NCI-H1694 (cell line): Measurements from ENCODE around the gene KAT7.
"Not testable (repeated sequence)": the region's sequence is repeated elsewhere in the genome, so short reads cannot be mapped to it uniquely, and the experiment has no call there.

ENCODE experiments used
- DNase-seq: peaks from one replicate; lab custom pipeline; 2025; lab: John Stamatoyannopoulos, UW

The KAT7 gene

DNA sequence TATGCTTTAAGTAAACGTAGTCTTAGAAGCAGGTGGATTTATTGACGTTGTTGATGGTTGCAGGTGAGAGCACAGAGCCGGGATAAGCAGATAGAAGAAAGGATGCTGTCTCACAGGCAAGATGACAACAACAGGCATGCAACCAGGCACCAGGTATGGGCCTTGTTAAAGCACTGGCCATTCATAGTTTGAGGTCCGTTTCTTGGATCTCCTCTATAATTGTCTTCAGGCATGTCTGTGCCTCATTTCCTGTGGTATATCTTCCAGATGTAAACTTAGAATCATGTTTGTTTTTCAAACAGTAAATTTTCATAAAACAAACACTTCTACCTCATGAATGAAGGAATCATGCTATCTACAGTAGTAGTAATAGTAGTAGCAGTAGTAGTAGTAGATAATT, 20.6 kb downstream of the KAT7 start:
- no peak for DNase-seq

DNA sequence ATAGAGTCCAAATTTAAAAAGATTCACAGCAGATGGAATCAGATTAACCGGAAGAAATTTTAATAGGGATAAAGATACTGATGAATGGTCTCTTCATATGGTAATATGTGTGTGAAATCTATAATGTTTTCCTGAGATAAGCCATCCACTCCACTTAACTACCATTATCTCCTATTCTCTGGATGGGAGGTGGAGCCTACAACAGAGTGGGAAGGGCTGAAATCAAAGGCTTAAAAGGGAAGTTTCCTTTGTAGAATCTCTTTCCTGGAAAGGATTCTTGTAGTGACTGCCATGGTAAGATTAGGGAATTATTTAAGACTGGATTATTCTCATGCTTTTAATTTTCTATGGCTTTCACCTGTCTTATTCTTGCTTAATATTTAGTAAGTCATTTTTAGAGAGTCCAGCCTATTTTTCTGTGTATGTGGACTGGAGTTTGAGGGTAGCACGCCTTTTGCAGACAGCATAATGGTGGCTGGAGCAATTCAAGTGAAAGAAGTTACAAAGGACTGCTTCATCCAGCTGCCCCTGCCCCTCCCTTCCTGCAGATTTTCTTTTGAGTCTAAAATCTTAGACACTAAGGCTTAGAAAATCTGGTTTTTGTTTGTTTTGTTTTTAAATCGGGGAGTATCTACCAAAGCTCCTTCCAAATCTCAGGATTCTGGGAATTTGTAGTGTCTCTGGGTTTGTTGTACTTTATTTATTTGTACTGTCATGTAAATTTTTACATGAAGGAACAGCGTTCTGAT, 26.5 kb downstream of the KAT7 start:
- no peak for DNase-seq

DNA sequence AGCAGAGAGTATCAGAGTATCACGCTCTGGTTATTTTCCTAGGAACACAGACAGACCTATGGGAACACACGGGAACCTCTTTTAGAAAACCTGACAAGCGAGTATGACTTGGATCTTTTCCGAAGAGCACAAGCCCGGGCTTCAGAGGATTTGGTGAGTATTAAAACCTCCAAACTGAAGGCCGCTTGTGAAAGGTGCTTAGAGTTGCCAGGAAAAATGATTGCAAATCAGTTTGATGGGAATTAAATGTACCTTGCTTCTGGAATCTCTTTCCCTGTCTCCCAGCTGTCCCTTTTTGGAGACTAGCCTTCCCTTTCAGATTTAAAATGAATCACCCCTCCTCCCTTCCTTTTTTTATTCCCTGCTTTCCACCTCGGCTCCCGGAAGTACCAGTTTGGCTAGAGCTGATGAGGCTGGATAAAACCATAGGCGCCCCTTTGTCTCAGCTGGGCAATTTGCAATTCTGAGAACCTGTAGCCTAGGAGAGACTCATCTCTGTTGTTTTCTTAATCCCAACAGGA, 27.3 kb downstream of the KAT7 start:
- DNase-seq, result no peak

DNA sequence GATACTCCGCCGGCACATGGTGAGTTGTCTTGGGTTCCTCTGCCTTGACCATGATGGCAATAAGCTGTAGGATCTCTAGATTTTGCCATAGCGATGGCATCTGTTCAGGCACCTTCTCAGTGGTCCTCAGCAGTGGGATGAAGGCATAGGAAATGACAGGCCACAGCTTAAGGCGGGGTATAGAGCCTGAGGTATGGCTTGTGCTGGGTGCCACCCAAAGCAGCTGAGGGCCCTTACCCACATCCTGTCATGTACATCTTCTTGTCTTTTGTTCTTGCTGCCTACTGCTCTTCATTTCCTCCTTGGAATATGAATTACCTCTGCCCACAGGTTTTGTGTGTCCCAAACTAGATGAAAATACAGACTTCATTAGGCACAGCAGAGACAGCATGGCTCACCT, 29.5 kb downstream of the KAT7 start:
- no peak for DNase-seq

DNA sequence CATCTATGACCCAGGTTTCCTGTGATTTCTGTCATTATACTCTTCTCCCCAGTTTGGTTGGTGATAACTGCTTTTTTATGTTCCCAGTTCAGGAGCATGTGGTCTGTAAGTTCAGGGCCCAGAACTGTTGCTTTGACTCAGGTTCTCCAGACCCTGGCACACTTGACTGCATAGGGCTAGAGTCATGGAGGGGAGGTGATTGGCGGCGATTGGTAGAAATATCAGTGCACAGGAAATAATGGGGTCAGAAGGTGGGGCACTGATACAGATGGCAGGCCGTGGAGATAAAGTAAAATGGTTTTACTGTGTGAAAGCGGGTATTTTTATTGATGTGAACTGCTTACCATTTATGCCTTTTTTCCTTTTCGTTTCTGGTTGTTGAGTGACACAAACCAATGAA, 30.7 kb downstream of the KAT7 start:
- DNase-seq, result no peak

DNA sequence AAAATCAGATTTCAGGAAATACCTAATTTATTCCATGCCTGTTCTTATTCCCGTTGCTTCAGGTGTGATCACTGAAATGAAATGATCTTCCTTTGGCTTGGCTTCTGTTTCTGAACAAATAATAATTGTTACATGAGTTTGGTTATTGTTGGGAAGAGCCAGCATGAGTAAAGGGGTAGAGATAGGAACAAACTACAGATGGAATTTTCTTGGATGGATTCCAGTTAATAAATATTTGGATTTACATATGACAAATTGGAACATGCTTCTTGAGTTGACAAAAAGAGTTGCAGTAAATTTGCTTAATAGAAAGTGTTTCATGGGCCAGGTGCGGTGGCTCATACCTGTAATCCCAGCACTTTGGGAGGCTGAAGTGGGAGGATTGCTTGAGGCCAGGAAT, 31.2 kb downstream of the KAT7 start:
- DNase-seq, result no peak

DNA sequence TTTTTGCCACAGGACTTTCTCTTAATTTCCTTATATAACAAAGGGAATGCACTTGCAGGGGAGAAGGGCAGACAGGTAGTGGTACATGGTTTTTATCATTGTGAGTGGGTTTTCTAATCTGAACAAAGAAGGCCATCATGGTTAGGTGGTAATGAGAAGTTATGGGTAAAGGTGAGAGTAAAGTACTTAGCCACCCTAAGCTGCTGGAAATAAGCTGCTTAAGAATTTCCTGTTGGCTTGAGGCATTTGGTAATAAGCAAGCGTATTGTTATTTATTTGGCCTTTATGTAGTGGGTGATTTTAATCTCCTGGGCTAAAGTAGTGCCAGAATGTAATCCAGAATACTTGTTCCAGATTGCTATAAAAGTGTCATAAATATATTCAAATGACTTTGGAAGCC, 32.3 kb downstream of the KAT7 start:
- no peak for DNase-seq

DNA sequence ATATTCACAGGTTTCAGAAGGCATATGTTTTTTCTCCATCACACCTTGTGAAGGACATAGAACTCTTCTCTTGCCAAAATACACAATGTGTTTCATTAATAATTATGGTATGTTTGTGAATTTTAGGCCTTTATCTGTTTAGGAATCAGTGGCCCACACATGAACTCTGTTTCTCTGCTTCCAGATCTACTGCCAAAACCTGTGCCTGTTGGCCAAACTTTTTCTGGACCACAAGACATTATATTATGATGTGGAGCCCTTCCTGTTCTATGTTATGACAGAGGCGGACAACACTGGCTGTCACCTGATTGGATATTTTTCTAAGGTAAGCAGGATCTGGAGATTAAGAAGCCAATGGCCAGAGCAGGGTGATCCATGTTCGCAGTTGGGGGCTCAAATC, 33.0 kb downstream of the KAT7 start:
- no peak for DNase-seq

DNA sequence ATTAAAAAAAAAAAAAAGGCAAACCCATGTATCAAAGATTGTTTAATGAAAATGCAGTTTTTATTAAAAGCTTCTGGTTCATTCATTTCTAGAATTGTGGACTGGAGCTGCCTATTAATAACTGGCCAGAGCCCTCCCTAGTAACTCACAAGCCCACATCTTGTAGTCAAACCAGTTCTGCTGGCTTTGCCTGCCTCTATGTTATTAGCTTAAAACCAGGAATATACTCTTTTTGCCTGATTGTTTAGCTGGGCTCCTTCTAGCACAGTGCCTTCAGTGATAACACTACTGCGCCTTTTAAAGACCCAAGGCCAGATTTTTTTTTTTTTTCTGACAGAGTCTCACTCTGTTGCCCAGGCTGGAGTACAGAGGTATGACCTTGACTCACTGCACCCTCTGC, 33.4 kb downstream of the KAT7 start:
- no peak for DNase-seq

DNA sequence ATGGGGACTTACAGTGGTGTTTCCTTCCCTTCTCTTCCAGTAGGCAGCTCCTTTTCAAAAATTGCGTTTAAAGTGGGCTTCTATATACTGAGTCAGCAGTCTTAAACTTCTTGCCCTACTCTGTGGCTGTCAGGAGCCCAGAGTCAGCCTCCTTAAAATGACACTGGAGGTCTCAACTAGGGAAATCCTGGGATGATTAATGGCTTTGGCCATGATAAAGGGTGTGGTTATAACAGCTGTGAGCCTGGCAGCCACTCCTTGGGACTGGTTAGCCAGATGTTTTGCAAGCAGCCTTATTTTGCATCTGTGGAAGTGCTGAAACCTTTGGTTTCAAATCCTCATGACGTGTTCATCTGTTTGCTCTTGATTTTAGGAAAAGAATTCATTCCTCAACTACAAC, 34.3 kb downstream of the KAT7 start:
- DNase-seq, result no peak

DNA sequence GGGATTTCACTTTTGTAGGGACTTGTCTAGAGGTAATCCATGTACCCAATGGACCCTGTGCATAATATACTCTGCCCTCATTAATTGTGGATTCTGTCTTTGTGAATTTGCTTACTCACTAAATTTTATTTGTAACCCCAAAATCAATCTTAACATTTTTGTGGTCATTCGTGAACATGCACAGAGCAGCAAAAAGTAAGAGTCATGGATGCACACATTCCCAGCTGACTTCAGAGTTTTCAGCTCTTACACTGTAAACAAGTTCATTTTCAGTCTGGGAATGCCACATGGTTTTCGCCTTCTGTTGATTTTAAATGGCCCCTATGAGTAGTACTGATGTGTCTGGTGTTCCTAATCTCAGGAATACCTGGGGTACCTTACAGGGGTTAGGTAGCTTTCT, 35.1 kb downstream of the KAT7 start:
- no peak for DNase-seq

DNA sequence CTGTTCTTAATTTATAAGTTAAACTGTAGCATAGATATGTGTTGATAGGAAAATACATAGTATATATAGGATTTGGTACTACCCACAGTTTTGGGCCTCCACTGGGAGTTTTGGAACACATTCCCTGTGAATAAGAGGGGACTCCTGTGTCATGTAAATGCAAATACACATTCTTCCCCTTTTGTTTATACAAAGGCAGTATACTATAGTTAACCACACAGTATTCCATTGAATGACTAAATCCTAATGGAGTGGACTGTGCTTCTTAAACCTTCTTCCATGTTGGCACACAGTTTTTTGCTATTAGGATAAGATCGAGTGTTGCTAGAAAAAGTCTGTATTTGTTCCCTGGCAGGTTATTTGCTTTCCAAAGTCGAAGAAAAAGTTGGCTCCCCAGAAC, 37.2 kb downstream of the KAT7 start:
- no peak for DNase-seq

DNA sequence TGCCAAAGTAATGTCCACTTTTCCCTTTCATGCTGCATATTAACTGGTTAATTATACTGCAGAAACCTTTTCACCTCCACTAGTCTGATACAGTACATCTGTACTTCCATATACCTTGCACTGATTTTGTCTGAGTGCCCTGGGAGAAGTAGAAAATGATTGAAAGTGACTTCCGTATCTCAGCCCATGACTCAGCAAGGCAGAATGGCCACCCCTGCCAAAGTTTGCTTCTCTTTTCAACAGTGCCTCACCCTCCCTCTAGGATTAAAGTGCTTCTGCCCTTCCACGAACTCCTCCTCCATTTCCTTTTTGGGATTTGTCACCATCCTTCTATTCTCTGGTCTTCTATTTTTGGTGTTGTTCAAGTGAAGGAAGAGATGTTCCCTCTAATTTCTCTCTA, 39.8 kb downstream of the KAT7 start:
- DNase-seq, result not testable (repeated sequence)

DNA sequence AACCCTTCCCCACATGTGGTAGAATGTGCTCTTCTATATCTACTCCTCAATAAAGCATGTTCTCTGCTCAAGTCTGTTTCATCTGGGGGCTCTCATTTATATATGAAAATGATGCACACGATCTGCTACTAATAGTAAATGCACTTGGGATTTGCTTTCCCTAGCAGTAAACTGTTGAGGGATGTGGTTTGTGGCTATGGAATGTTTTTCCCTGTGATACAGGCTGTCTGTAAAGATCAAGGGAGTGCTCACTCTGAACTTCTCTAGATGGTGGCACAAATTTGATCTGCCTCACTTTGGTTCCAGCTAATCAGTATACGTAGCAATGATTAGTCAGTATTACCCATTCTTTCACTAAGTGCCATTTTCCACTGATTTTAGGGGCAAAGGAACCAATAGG, 40.5 kb downstream of the KAT7 start:
- no peak for DNase-seq

DNA sequence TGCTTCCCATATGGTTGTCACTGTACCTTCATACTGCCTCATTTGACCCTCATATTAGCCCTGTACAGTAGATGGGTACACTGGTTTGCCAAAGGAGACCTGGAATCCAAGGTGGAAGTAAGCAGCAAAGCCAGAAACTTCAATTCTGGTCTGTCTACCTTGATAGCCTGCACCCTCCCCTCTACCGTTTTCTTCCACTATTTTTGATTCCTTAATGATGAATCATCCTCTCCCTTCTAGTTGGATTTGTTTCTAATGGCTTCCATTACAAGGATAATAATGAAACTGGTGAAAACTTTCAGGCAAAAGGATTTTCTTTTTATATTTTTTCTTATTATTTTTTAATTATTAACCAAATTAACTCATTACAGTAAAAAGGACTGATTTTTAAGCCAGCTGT, 42.1 kb downstream of the KAT7 start:
- DNase-seq, result no peak

DNA sequence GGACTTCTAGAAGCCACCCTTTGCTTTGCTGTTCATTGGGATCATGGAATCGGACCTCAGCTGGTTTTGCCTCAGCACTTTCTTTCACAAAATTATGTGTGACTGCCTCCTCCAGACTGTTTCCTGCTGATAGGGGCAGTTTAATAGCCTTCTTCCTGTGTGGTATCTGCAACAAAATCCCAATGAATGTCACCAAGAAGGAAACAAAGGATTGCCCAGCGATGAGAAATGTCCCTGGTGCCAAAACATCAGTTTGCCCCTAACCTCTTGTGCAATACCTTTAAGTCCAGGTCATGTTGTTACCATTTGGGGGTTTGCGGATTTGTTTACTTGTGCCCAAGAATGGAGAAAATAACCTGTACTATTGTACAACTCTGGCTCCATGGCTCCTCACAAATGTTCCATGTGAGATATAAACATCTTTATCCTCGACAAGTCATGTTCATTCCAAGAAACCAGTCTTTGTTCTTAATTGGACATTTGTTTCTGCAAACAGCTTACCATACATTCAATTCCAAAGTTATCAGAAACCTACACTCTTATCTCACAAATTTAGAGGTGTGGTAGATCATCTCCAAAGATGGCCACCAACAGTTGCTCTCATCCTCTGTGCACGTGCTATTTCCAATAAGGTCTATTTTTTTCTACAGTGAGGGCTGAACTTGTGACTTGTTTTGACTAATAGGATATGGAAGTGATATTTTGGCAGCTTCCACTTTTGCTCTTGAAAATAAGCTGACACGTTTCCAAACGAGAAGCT, 44.5 kb downstream of the KAT7 start:
- no peak for DNase-seq

DNA sequence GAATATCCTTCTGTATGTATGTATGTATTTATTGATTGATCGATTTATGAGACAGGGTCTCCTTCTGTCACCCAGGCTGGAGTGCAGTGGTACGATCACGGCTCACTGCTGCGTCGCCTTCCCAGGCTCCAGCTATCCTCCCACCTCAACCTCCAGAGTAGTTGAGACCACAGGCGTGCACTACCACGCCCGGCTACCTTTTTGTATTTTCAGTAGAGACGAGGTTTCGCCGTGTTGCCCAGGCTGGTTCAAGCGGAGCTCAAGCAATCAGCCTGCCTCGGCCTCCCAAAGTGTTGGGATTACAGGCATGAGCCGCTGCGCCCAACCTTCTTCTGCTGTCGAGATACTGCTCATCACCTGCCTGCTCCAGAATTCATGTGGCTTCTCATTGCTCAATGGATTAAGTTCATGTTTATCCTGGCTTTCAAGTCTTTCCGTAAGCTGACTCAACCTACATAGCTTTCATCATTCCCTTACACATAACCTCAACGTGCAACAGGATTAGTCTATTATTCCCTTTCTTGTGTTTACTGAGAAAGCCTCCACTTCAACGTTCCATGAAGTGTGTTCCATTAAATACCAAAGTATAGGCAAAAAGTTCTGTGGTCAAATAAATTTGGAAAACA, 45.8 kb downstream of the KAT7 start:
- no peak for DNase-seq

DNA sequence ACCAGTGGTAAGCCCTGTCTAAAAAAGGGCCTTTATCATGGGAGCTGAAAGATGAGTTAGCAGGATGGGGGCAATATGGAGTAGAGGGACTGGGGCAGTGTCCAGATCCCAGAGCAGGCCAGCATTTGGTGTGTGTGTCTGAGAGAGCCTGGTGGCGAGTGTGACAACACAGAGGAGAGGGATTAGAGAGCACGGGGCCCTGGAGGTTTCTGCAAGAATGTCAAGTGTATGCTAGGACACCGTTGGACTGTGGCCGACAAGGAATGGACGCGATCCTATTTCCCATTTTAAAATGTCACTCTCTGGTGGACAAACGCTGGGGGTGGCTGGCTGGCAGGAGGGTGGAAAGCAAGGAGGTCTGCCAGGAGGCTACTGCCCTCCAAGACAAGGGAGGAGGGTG, 47.0 kb downstream of the KAT7 start:
- no peak for DNase-seq

DNA sequence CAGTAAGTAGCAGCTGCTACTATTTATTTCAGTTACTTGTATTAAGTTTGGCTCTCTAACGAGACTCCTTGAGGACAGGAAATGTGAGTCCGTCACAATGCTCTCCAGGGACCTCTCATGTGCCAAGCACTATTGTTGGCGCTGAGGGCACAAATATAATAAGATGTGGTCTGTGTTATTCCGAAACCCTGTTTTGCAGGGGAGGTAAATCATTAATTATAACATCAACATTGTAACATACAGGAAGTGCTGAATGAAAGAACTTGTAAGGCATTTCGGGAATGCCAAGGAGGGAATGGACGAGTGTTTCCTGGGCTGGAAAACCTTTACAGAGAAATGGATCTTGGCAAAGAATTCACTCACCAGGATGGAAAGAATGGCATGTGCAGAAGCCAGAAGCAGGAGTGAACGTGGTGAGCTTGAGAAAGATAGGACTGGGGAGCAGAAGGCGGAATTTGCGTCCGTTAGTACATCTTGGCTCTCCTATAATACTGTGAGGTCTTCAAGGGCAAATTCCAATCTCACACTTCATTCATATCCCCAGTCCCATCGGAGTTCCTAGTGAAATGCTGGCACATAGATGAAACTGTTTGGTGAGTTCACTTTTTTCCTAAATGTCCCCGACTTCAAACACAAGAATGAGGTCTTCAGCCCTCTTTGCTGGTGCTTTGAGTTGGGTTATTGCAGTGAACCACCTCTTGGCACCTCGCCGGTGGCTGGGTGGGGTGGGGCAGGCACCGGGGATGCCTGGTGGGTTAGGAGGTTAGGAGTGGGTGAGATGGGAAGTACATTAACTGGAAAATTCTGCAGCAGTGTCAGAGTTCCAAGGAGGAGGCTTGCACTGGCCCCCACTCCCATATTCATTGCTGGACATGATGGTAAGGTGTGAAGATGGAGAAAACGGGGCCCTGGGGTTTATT, 47.9 kb downstream of the KAT7 start:
- DNase-seq, result no peak

DNA sequence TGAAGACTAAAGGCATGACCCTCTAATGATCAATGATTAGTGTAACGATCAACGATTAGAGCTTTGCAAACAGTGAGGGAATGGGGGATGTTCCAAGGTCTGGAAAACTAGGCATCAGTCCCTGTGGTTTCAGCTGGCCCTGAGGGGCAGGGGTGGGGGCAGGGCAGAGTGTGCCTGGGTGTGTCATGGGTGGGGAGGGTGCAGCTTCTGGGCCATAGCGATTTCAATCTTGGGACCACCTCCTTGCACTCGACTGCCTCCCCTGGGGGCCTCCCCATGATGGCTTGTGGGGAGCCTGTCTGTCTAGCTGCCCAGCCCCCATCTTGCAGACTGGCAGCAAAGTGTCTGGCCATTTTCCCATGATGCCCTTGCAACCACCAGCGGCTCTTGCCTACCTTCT, 51.0 kb downstream of the KAT7 start:
- DNase-seq, result no peak

DNA sequence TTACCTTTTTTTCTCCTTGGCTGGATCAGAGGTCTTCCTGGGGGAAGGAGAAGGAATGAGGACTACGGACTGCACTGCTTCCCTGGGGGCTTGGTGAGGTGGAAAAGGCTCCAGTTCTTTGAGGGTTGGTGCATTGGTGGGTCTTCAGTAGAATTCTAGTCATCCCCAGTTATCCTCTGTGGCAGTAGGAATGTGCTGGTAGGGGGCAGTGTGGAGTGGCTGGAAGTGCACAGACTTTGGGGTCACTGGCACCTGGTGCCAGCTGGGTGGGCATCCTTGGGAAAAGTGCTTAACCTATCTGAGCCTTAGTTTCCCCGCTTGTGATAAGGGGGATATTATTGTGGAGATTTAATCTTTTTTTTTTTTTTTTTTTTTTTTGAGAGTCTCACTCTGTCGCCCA, 53.1 kb downstream of the KAT7 start:
- no peak for DNase-seq

DNA sequence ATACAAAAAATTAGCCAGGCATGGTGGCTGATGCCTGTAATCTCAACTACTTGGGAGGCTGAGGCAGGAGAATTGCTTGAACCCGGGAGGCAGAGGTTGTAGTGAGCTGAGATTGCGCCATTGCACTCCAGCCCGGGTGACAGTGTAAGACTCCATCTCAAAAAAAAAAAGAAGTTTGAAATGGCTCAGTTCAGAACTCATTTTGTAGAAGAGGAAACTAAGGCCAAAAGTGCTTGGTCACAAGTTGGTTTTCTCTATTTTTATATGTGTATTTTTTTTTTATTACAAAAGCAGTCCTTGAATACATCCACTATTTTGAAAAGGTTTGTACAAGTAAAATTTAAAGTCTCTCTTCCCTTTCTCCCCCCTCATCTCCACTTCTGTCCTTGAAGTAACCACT, 53.9 kb downstream of the KAT7 start:
- no peak for DNase-seq
